Activated naive CD4-positive, alpha-beta T cell treated with anti-CD3 and anti-CD28 coated beads, Interleukin-2, amount 50 U/mL, for 72 hours (primary cell): ENCODE measurements around the gene TEX50. TPM values are rescaled to one million over a fixed set of nuclear protein-coding genes. Genes with fewer than 3 reads are reported as not detected.

Source experiments
- total RNA-seq, 2 donors: library from RNA; stranded (reverse); gene quantifications; one replicate each; pipeline ENCODE4 v1.2.3, GENCODE V29; 2022

TEX50 gene
- total RNA-seq, 2 donors from 2014 or later, result not detected

Other genes with a start within 250 kb of the TEX50 start
- gene PRDX6, start 158.0 kb upstream of the TEX50 start, total RNA-seq, result 100 to 1,000 TPM; 123 to 180 TPM
- not detected for gene SLC9C2, start 32.3 kb upstream of the TEX50 start, total RNA-seq
- gene ANKRD45, start 34.5 kb downstream of the TEX50 start, total RNA-seq, result not detected
- 10 to 100 TPM; 15.5 to 21.4 TPM for gene KLHL20, start 79.6 kb downstream of the TEX50 start, total RNA-seq
- 10 to 100 TPM; 31.1 to 40.7 TPM for gene DARS2, start 189.3 kb downstream of the TEX50 start, total RNA-seq
- 10 to 100 TPM; 29.5 to 30.4 TPM for gene CENPL, start 189.5 kb downstream of the TEX50 start, total RNA-seq
- 100 to 1,000 TPM; 846 to 962 TPM for gene GAS5, start 232.7 kb downstream of the TEX50 start, total RNA-seq
- gene ZBTB37, start 233.0 kb downstream of the TEX50 start, total RNA-seq, result 10 to 100 TPM in 1 of 2 donors, 1 to 10 TPM in 1; 9.5 to 21.4 TPM